NCI-H146 treated with DMSO at 0.1 percent for 48 hours (cell line): ENCODE results near the gene NSMCE1.
"Not testable (repeated sequence)": the region's sequence is repeated elsewhere in the genome, so short reads cannot be mapped to it uniquely, and the experiment has no call there.

Source experiments
- DNase-seq: peaks from one replicate; lab custom pipeline; 2025; ENCODE audit not compliant: unreplicated experiment; lab: John Stamatoyannopoulos, UW

NSMCE1 gene

GRCh38 chr16:27220527-27220926, 48.0 kb downstream of the NSMCE1 start:
- DNase-seq: no peak

GRCh38 chr16:27220120-27220519, 48.5 kb downstream of the NSMCE1 start:
- DNase-seq: no peak

GRCh38 chr16:27219161-27219560, 49.4 kb downstream of the NSMCE1 start:
- DNase-seq: no peak

- no peak for DNase-seq
These were observed 49.8 kb downstream of the NSMCE1 start for GRCh38 chr16:27218756-27219155.

GRCh38 chr16:27217256-27217655, 51.3 kb downstream of the NSMCE1 start:
- DNase-seq: no peak

- DNase-seq: no peak
These were observed 52.2 kb downstream of the NSMCE1 start for GRCh38 chr16:27216297-27216885.

- no peak for DNase-seq
These were observed 52.9 kb downstream of the NSMCE1 start for GRCh38 chr16:27215660-27216059.

- no peak for DNase-seq
These were observed 54.2 kb downstream of the NSMCE1 start for GRCh38 chr16:27214084-27214961.

GRCh38 chr16:27211026-27211425, 57.5 kb downstream of the NSMCE1 start:
- DNase-seq: no peak

GRCh38 chr16:27210174-27210573, 58.4 kb downstream of the NSMCE1 start:
- no peak for DNase-seq

- DNase-seq: no peak
These were observed 59.0 kb downstream of the NSMCE1 start for GRCh38 chr16:27209591-27209990.

GRCh38 chr16:27208796-27209195, 59.8 kb downstream of the NSMCE1 start:
- DNase-seq: no peak

- no peak for DNase-seq
These were observed 60.4 kb downstream of the NSMCE1 start for GRCh38 chr16:27208081-27208680.

- DNase-seq: not testable (repeated sequence)
These were observed 61.5 kb downstream of the NSMCE1 start for GRCh38 chr16:27207121-27207520.

GRCh38 chr16:27205423-27206065, 63.0 kb downstream of the NSMCE1 start:
- no peak for DNase-seq

GRCh38 chr16:27204312-27204915, 64.2 kb downstream of the NSMCE1 start:
- no peak for DNase-seq

GRCh38 chr16:27203507-27204311, 64.9 kb downstream of the NSMCE1 start, which contains the start of gene KDM8:
TSS of gene KDM8 (plus strand) at chr16:27203526. CDS start at chr16:27210124, 6,598 bp downstream.
- peak; percentile 99 for DNase-seq

GRCh38 chr16:27202923-27203506, 65.6 kb downstream of the NSMCE1 start:
- peak; percentile 95 for DNase-seq

GRCh38 chr16:27200914-27201313, 67.7 kb downstream of the NSMCE1 start:
- DNase-seq: not testable (repeated sequence)

- DNase-seq: peak; percentile 16
These were observed 68.8 kb downstream of the NSMCE1 start for GRCh38 chr16:27199736-27200135.
